Esophagus squamous epithelium (tissue), 5 donors: ENCODE data around the gene ZSCAN4. TPM values are rescaled to one million over a fixed set of nuclear protein-coding genes. Genes with fewer than 3 reads are reported as not detected.

Source experiments
- DNase-seq: peaks from one replicate; lab custom pipeline; 2025; lab: John Stamatoyannopoulos, UW
- H3K27ac ChIP-seq, 4 donors: fragments of 200-600 bp; sonication (generic); one replicate each; pipeline ENCODE4 v1.5.1; 2016 to 2019; ENCODE audit warnings: mild to moderate bottlenecking in 1 of 4
- H3K27me3 ChIP-seq, 4 donors: fragments of 200-600 bp; sonication (generic); 1 replicate in 3 of 4; 2 replicates in 1 of 4; pipeline versions ENCODE4 v1.5.1 to v1.6.0; 2017 to 2021; ENCODE audit warnings: antibody characterized with exemption in 1 of 4
- H3K36me3 ChIP-seq, 3 donors: fragments of 200-600 bp; sonication (generic); one replicate each; pipeline ENCODE4 v1.5.1; 2016 to 2019
- H3K4me1 ChIP-seq, 3 donors: fragments of 200-600 bp; sonication (generic); one replicate each; pipeline ENCODE4 v1.5.1; 2017 to 2019
- H3K4me3 ChIP-seq, 4 donors: fragments of 200-600 bp; sonication (generic); 1 replicate in 3 of 4; 2 replicates in 1 of 4; pipeline ENCODE4 v1.5.1; 2016 to 2019; ENCODE audit warnings: mild to moderate bottlenecking in 2 of 4, moderate library complexity in 1 of 4
- H3K9me3 ChIP-seq, 3 donors: fragments of 200-600 bp; sonication (generic); one replicate each; pipeline ENCODE4 v1.5.1; 2016 to 2019
- POLR2A ChIP-seq, 4 donors: fragments of 450-650 bp; IDR thresholded peaks; one replicate each; pipeline ENCODE4 v1.6.1; 2017; ENCODE audit warnings: antibody characterized with exemption in 4 of 4, mild to moderate bottlenecking in 4 of 4, moderate library complexity in 3 of 4
- WGBS, 2 donors: methylation state at CpG; one replicate each; pipeline ENCODE4 v1.1.5; 2018; 5-methylcytosine and 5-hydroxymethylcytosine counted together
- intact Hi-C: fragments of 100-400 bp; cut with DNase I; formaldehyde crosslinking; loops from one replicate; pipeline ENCODE4 v1.15.0; 2022
- total RNA-seq, 4 donors: library from RNA; depleted of rRNA; stranded (reverse); fragments of >200 nt; gene quantifications; one replicate each; pipeline ENCODE4 v1.1.0, GENCODE V29; 2016
- TF ChIP-seq, protein P1 (sequence below), 6 experiments: fragments of 450-650 bp in 4 of 6; fragments of 200-600 bp in 2 of 6; sonication (generic) in 2 of 6; IDR thresholded peaks; one replicate each; pipeline ENCODE4 v1.5.1; 2016 to 2019; ENCODE audit warnings: antibody characterized with exemption in 6 of 6, mild to moderate bottlenecking in 4 of 6, moderate library complexity in 4 of 6
- donor health status: DM: yes; HTN: yes; CAD: no.

The ZSCAN4 gene
- total RNA-seq, 4 donors from 2014 or later = not detected

GRCh38 chr19:57648331-57649003 is 20.3 kb upstream of the ZSCAN4 start:
- no peak for TF ChIP-seq POLR2A (IDR thresholded peaks at IDR 0.05)
- TF ChIP-seq, protein P1, sequence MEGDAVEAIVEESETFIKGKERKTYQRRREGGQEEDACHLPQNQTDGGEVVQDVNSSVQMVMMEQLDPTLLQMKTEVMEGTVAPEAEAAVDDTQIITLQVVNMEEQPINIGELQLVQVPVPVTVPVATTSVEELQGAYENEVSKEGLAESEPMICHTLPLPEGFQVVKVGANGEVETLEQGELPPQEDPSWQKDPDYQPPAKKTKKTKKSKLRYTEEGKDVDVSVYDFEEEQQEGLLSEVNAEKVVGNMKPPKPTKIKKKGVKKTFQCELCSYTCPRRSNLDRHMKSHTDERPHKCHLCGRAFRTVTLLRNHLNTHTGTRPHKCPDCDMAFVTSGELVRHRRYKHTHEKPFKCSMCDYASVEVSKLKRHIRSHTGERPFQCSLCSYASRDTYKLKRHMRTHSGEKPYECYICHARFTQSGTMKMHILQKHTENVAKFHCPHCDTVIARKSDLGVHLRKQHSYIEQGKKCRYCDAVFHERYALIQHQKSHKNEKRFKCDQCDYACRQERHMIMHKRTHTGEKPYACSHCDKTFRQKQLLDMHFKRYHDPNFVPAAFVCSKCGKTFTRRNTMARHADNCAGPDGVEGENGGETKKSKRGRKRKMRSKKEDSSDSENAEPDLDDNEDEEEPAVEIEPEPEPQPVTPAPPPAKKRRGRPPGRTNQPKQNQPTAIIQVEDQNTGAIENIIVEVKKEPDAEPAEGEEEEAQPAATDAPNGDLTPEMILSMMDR (IDR thresholded peaks at IDR 0.05) = no peak
- no peak for DNase-seq

DNA sequence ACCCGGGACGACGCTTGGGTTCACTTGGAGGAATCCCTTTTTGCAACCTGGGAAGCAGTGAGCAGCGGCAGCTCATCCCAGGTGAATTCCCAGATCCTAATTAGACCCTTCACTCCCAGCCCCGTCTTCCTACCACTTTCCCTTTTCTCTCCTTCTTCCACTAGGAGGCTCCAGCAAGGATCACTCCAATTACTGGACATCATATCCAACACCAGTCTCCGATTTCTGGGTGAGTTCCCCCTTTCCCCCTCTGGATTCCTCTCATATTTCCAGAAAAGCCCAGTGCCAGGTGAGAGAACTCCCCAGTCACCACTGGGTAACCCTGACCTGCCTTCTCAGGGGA is 17.1 kb upstream of the ZSCAN4 start:
- H3K9me3 ChIP-seq = peaks cover 0 to 40% (median 0%) of the 10 kb centered on the region in 3 donors
- peaks cover 0 to 14% (median 0%) of the 10 kb centered on the region in 3 donors for H3K4me1 ChIP-seq
- peaks cover 0 to 12% (median 0%) of the 10 kb centered on the region in 4 donors for H3K27me3 ChIP-seq
- DNase-seq = no peak
- no peaks in the 10 kb centered on the region for H3K36me3 ChIP-seq
- intact Hi-C loops = no loop called here
- TF ChIP-seq, protein P1 (IDR thresholded peaks at IDR 0.05) = no peak
- TF ChIP-seq POLR2A (IDR thresholded peaks at IDR 0.05) = no peak
- peak overlapping the region in 1 of 4 donors; percentile 4 for H3K4me3 ChIP-seq
- WGBS, 2 donors = 33 to 47% methylated on average over 6 of the region's 6 CpGs
- H3K27ac ChIP-seq = peak overlapping the region in 1 of 4 donors; percentile 26

More at GRCh38 chr19:57648331-57649003, 20.3 kb upstream of the ZSCAN4 start:
- peaks cover 0 to 14% (median 0%) of the 10 kb centered on the region in 3 donors for H3K4me1 ChIP-seq
- H3K9me3 ChIP-seq = peaks cover 0 to 48% (median 5%) of the 10 kb centered on the region in 3 donors
- H3K36me3 ChIP-seq = no peaks in the 10 kb centered on the region
- H3K27ac ChIP-seq = no peak overlapping the region
- 48 to 65% methylated on average over 6 of the region's 6 CpGs for WGBS, 2 donors
- intact Hi-C loops = no loop called here
- no peaks in the 10 kb centered on the region for H3K27me3 ChIP-seq
- H3K4me3 ChIP-seq = no peak overlapping the region

DNA sequence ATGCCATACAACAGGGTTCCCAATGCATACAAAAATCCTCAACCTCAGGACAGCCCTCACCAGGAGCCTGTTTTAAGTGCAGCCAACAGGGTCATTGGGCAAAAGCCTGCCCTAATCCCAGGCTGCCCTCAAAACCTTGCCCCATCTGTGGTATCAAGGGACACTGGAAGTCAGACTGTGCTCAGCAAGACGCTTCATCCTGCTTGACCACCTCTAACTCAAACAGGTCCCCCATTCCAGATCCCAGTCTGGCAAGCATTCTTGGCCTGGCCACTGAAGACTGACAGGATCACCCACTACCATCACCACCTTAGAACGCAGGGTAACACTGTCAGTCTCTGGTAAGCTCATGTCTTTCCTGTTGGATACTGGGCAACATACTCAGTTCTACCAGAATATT is 15.0 kb upstream of the ZSCAN4 start:
- no peak for DNase-seq
- H3K27me3 ChIP-seq = peaks cover 0 to 18% (median 0%) of the 10 kb centered on the region in 4 donors
- peaks cover 0 to 14% (median 0%) of the 10 kb centered on the region in 3 donors for H3K4me1 ChIP-seq
- no peak for TF ChIP-seq POLR2A (IDR thresholded peaks at IDR 0.05)
- TF ChIP-seq, protein P1 (IDR thresholded peaks at IDR 0.05) = no peak
- peaks cover 0 to 24% (median 0%) of the 10 kb centered on the region in 3 donors for H3K9me3 ChIP-seq
- H3K27ac ChIP-seq = no peak overlapping the region
- intact Hi-C loops = no loop called here
- no peak overlapping the region for H3K4me3 ChIP-seq
- WGBS, 2 donors = 74 to 78% methylated on average over 2 of the region's 2 CpGs
- H3K36me3 ChIP-seq = no peaks in the 10 kb centered on the region

- Histone ChIP-seq H3K9me3 (peaks cover 0 to 23% (median 0%) of the 10 kb centered on the region in 3 donors), H3K36me3 (no peaks in the 10 kb centered on the region), H3K4me3 (no peak overlapping the region), H3K27me3 (peaks cover 0 to 31% (median 0%) of the 10 kb centered on the region in 4 donors), H3K4me1 (peaks cover 0 to 14% (median 0%) of the 10 kb centered on the region in 3 donors), H3K27ac (no peak overlapping the region)
- intact Hi-C loops = no loop called here
- TF ChIP-seq, protein P1 (IDR thresholded peaks at IDR 0.05) = no peak
- TF ChIP-seq POLR2A (IDR thresholded peaks at IDR 0.05) = no peak
- DNase-seq = no peak
- 75 to 100% methylated on average over 1 of the region's 1 CpG for whole genome bisulfite sequencing, 2 donors
These were observed 13.3 kb upstream of the ZSCAN4 start for GRCh38 chr19:57655443-57655842.

DNA sequence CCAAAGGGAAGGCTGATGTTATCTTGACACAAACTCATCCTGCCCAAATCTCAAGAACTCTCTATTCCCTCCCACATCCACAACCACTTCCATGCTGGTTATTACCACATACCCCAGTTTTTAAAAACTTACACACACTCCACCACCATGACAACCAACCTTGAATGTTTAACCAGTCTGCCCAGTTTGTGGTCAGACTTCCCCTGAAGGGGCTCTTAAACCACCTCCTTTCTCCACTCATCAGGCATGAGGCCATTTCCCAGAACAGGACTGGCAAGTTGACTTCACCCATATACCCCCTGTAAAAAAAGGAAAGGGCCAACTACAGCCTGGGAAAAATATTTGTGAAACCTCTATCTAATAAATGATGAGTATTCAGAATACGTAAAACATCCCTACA is 12.4 kb upstream of the ZSCAN4 start:
- H3K9me3 ChIP-seq = peaks cover 0 to 22% (median 0%) of the 10 kb centered on the region in 3 donors
- DNase-seq = no peak
- H3K4me3 ChIP-seq = no peak overlapping the region
- WGBS, 2 donors = 53 to 71% methylated on average over 1 of the region's 1 CpG
- H3K27me3 ChIP-seq = peaks cover 0 to 34% (median 0%) of the 10 kb centered on the region in 4 donors
- intact Hi-C loops = no loop called here
- no peaks in the 10 kb centered on the region for H3K36me3 ChIP-seq
- TF ChIP-seq, protein P1 (IDR thresholded peaks at IDR 0.05) = no peak
- no peak for TF ChIP-seq POLR2A (IDR thresholded peaks at IDR 0.05)
- peaks cover 0 to 6% (median 0%) of the 10 kb centered on the region in 3 donors for H3K4me1 ChIP-seq
- no peak overlapping the region for H3K27ac ChIP-seq
